Transverse colon (tissue), 4 donors: ENCODE data around the gene HIP1. TPM values are rescaled to one million over a fixed set of nuclear protein-coding genes. Genes with fewer than 3 reads are reported as not detected.
"Not testable (repeated sequence)": the region's sequence is repeated elsewhere in the genome, so short reads cannot be mapped to it uniquely, and the experiment has no call there.

Experiments
- DNase-seq: peaks from one replicate; pipeline ENCODE4 v3.0.0-alpha.2; 2019
- H3K27ac ChIP-seq, 4 donors: fragments of 200-600 bp; sonication (generic); 2 replicates each; pipeline ENCODE4 v1.5.1; 2016 to 2018; ENCODE audit warnings: inconsistent platforms in 4 of 4
- H3K27me3 ChIP-seq: fragments of 200-600 bp; sonication (generic); 2 replicates; pipeline ENCODE4 v1.5.1; 2017; ENCODE audit warnings: inconsistent platforms
- H3K36me3 ChIP-seq, 4 donors: fragments of 200-600 bp; sonication (generic); 2 replicates each; pipeline ENCODE4 v1.5.1; 2017 to 2019; ENCODE audit warnings: inconsistent platforms in 4 of 4
- H3K4me1 ChIP-seq, 4 donors: fragments of 200-600 bp; sonication (generic); 2 replicates each; pipeline ENCODE4 v1.5.1; 2017 to 2020; ENCODE audit warnings: inconsistent platforms in 4 of 4
- H3K4me3 ChIP-seq, 4 donors: fragments of 200-600 bp; sonication (generic); 1 replicate in 1 of 4; 2 replicates in 3 of 4; pipeline versions ENCODE4 v1.5.1 to v1.6.1; 2017 to 2019; ENCODE audit warnings: inconsistent platforms in 4 of 4
- H3K9me3 ChIP-seq, 2 donors: fragments of 200-600 bp; sonication (generic); 2 replicates each; pipeline ENCODE4 v1.5.1; 2017 to 2019; ENCODE audit warnings: inconsistent platforms in 2 of 2
- CTCF ChIP-seq, 5 experiments: fragments of 200-600 bp in 3 of 5; fragments of 450-650 bp in 2 of 5; sonication (generic) in 3 of 5; IDR thresholded peaks; 1 replicate in 2 of 5; 2 replicates in 3 of 5; pipeline ENCODE4 v1.5.1; 2016 to 2017; ENCODE audit warnings: antibody characterized with exemption in 5 of 5, inconsistent platforms in 3 of 5, mild to moderate bottlenecking in 2 of 5, moderate library complexity in 1 of 5
- EP300 ChIP-seq: sonication (generic); formaldehyde crosslinking; IDR thresholded peaks from one replicate; pipeline ENCODE4 v1.6.1; 2017; ENCODE audit warnings: antibody characterized with exemption, low read depth
- POLR2A ChIP-seq: fragments of 450-650 bp; IDR thresholded peaks from one replicate; pipeline ENCODE4 v1.6.1; 2016; ENCODE audit warnings: antibody characterized with exemption, mild to moderate bottlenecking, moderate library complexity
- POLR2AphosphoS5 ChIP-seq, 3 donors: sonication (generic); formaldehyde crosslinking; IDR thresholded peaks; one replicate each; pipeline ENCODE4 v1.6.1; 2016; ENCODE audit warnings: antibody characterized with exemption in 3 of 3
- whole genome bisulfite sequencing, 2 donors: methylation state at CpG; one replicate each; pipeline ENCODE4 v1.1.5; 2018; ENCODE audit warnings: low coverage in 1 of 2; 5-methylcytosine and 5-hydroxymethylcytosine counted together
- in situ Hi-C, 4 donors: fragments of 200-750 bp; cut with MboI; loops; one replicate each; pipeline versions ENCODE4 v1.15.0 to v1.15.1; 2017; ENCODE audit warnings: low sequenced_read_pairs in 3 of 4, low pct_ligation_motif_present in 1 of 4, low pct_unique_long_range_greater_than_20kb in 1 of 4
- intact Hi-C: fragments of 100-400 bp; cut with DNase I; formaldehyde crosslinking; loops from one replicate; pipeline ENCODE4 v1.15.1; 2023; ENCODE audit warnings: low total_unique reads
- total RNA-seq, 4 donors: library from RNA; depleted of rRNA; stranded (reverse); fragments of >200 nt; gene quantifications; one replicate each; pipeline ENCODE4 v1.1.0, GENCODE V29; 2016

Gene HIP1
- total RNA-seq, 4 donors from 2014 or later: 3.7 to 20.1 (median 4.7) TPM

GRCh38 chr7:75531359-75531821, 207.4 kb downstream of the HIP1 start:
- intact Hi-C loops (no loop called here), in situ Hi-C loops (loop anchor here in 3 of 4 donors (10.0 to 25.0 kb wide), 2 partner anchors 223 to 231 kb away; partner anchors contain the start of gene CCL26 (in 2 of the 3))
- no peak overlapping the region for H3K4me3 ChIP-seq
- no peaks in the 10 kb centered on the region for H3K27me3 ChIP-seq
- no peaks in the 10 kb centered on the region for H3K9me3 ChIP-seq
- TF ChIP-seq POLR2AphosphoS5 (IDR thresholded peaks at IDR 0.05): no peak
- TF ChIP-seq CTCF (IDR thresholded peaks at IDR 0.05): no peak
- TF ChIP-seq POLR2A: no peak
- no peak for TF ChIP-seq EP300
- WGBS, 2 donors: 82% methylated on average over 6 of the region's 6 CpGs; no CpG with 5 or more reads in 1 of the 2 donors
- DNase-seq: no peak
- H3K36me3 ChIP-seq: no peaks in the 10 kb centered on the region
- H3K4me1 ChIP-seq: peaks cover 5 to 16% (median 11%) of the 10 kb centered on the region in 4 donors
- no peak overlapping the region for H3K27ac ChIP-seq

- H3K9me3 ChIP-seq, H3K27me3 ChIP-seq, intact Hi-C loops: not testable (repeated sequence)
- Histone ChIP-seq H3K4me1 (peaks cover 6 to 22% (median 12%) of the 10 kb centered on the region in 4 donors), H3K4me3 (peak overlapping the region; percentile 88 to 95 (median 90)), H3K36me3 (peaks cover 0 to 24% (median 6%) of the 10 kb centered on the region in 4 donors), H3K27ac (peak overlapping the region; percentile 86 to 97 (median 91))
- 1% methylated on average over 30 of the region's 37 CpGs; no CpG with 5 or more reads in 1 of the 2 donors for WGBS, 2 donors
- DNase-seq: peak; percentile 12
- in situ Hi-C loops: loop anchor here in 2 of 4 donors (25.0 kb wide), 1 partner anchor 235 kb away; the partner anchor contains the start of gene CCL26 (in 2 of the 2)
Observed at GRCh38 chr7:75527224-75527722, 211.5 kb downstream of the HIP1 start.

GRCh38 chr7:75521727-75522126, 217.0 kb downstream of the HIP1 start:
- H3K36me3 ChIP-seq: peaks cover 0 to 24% (median 8%) of the 10 kb centered on the region in 4 donors
- H3K4me3 ChIP-seq, DNase-seq, intact Hi-C loops, in situ Hi-C loops, H3K27me3 ChIP-seq, H3K27ac ChIP-seq, H3K9me3 ChIP-seq: not testable (repeated sequence)
- H3K4me1 ChIP-seq: peaks cover 4 to 11% (median 4%) of the 10 kb centered on the region in 4 donors

GRCh38 chr7:75518842-75519241, 219.9 kb downstream of the HIP1 start:
- intact Hi-C loops, H3K27me3 ChIP-seq, H3K27ac ChIP-seq, H3K4me1 ChIP-seq, H3K9me3 ChIP-seq, in situ Hi-C loops, H3K4me3 ChIP-seq, DNase-seq: not testable (repeated sequence)
- 84 to 100% methylated on average over 2 of the region's 2 CpGs for WGBS, 2 donors
- H3K36me3 ChIP-seq: peaks cover 0 to 18% (median 5%) of the 10 kb centered on the region in 4 donors

- H3K27ac ChIP-seq, intact Hi-C loops, in situ Hi-C loops, H3K4me3 ChIP-seq, DNase-seq, H3K4me1 ChIP-seq, H3K36me3 ChIP-seq, H3K27me3 ChIP-seq, H3K9me3 ChIP-seq: not testable (repeated sequence)
- WGBS, 2 donors: 100% methylated on average over 2 of the region's 4 CpGs; no CpG with 5 or more reads in 1 of the 2 donors
Observed at GRCh38 chr7:75509033-75509432, 229.7 kb downstream of the HIP1 start.

- H3K27ac ChIP-seq, in situ Hi-C loops, DNase-seq, H3K4me1 ChIP-seq, H3K4me3 ChIP-seq, H3K27me3 ChIP-seq, H3K36me3 ChIP-seq, H3K9me3 ChIP-seq, intact Hi-C loops: not testable (repeated sequence)
- WGBS, 2 donors: 81% methylated on average over 6 of the region's 6 CpGs; no CpG with 5 or more reads in 1 of the 2 donors
Observed at GRCh38 chr7:75492020-75492419, 246.7 kb downstream of the HIP1 start, which contains the start of gene SPDYE5. SPDYE5 (plus strand) TSS chr7:75492320; CDS start chr7:75494048, 1,728 bp downstream.
